ENCODE data around the gene TIMM10B. TPM values are rescaled to one million over a fixed set of nuclear protein-coding genes. Genes with fewer than 3 reads are reported as not detected.

Gene TIMM10B
- total and polyA plus RNA-seq, 3 donors from 2014 or later, result 37.0 to 55.1 (median 49.1) TPM

DNA sequence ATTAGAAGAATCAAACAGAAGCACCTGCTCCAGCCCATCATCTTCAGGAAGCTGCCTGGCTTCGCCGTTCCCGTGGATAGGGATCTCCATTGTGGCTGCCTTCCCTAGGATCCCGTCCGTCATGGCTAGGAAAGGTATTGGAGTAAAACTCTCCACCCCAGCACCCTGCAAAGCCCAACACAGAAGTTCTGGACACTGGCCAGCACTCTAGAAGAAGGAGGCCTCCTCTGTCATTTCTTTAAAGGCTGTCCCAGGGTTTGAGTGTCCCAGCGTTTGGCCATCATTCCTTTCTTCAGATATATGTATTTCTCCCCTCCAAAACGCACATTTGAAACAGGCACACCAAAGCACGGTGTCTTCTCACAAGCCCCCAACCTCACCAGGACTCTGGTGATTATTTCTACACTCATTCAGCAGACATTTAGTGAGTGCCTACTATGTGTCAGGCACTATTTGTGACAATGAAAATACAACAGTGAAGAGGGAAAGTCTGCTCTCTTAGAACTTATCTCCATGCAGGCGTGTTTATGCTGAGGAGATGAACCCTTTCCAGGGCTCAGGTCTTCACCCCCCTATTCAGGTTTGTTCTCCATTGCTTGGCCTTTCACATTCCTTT lies 894 bp upstream of the TIMM10B start:
- intact Hi-C loops (cut with DNase I; ENCODE audit: low total_unique reads), result no loop called here
- Histone ChIP-seq H3K4me1 (peaks cover 18% of the 10 kb centered on the region), H3K9me3 (no peaks in the 10 kb centered on the region), H3K4me3 (peak overlapping the region; percentile 74 to 90), H3K27me3 (no peaks in the 10 kb centered on the region), H3K27ac (peak overlapping the region; percentile 87 to 88), H3K36me3 (ENCODE audit: low read depth, missing control alignments) (no peaks in the 10 kb centered on the region)
- DNase-seq, result no peak
- TF ChIP-seq POLR2A (IDR thresholded peaks at IDR 0.05) (no peak), CTCF (IDR thresholded peaks at IDR 0.05) (no peak)
- 40 to 47% methylated on average over 9 of the region's 9 CpGs for WGBS, 2 donors

GRCh38 chr11:6481924-6482275 lies 599 bp downstream of the TIMM10B start:
- 6 to 7% methylated on average over 6 to 12 of the region's 13 CpGs for WGBS, 2 donors
- Histone ChIP-seq H3K36me3 (ENCODE audit: low read depth, missing control alignments) (no peaks in the 10 kb centered on the region), H3K4me1 (peaks cover 18% of the 10 kb centered on the region), H3K27me3 (no peaks in the 10 kb centered on the region), H3K4me3 (peak overlapping the region; percentile 74 to 90), H3K9me3 (no peaks in the 10 kb centered on the region), H3K27ac (peak overlapping the region; percentile 87 to 88)
- no peak for TF ChIP-seq POLR2A (IDR thresholded peaks at IDR 0.05)
- TF ChIP-seq CTCF (IDR thresholded peaks at IDR 0.05), result no peak
- intact Hi-C loops (cut with DNase I; ENCODE audit: low total_unique reads), result no loop called here
- DNase-seq, result no peak

- Histone ChIP-seq H3K9me3 (no peaks in the 10 kb centered on the region), H3K36me3 (ENCODE audit: low read depth, missing control alignments) (no peaks in the 10 kb centered on the region), H3K27ac (peak overlapping the region in 1 of 2 donors; percentile 87), H3K27me3 (no peaks in the 10 kb centered on the region), H3K4me1 (peaks cover 18% of the 10 kb centered on the region), H3K4me3 (peak overlapping the region; percentile 74 to 90)
- TF ChIP-seq POLR2A (IDR thresholded peaks at IDR 0.05) (no peak), CTCF (IDR thresholded peaks at IDR 0.05) (no peak)
- intact Hi-C loops (cut with DNase I; ENCODE audit: low total_unique reads), result no loop called here
- no peak for DNase-seq
- 57 to 67% methylated on average over 4 of the region's 4 CpGs for WGBS, 2 donors
These were observed 1.1 kb downstream of the TIMM10B start for GRCh38 chr11:6482441-6482840.

- Histone ChIP-seq H3K36me3 (ENCODE audit: low read depth, missing control alignments) (no peaks in the 10 kb centered on the region), H3K4me3 (no peak overlapping the region), H3K27ac (no peak overlapping the region), H3K4me1 (peaks cover 18% of the 10 kb centered on the region), H3K9me3 (no peaks in the 10 kb centered on the region), H3K27me3 (no peaks in the 10 kb centered on the region)
- TF ChIP-seq CTCF (IDR thresholded peaks at IDR 0.05) (no peak), POLR2A (IDR thresholded peaks at IDR 0.05) (no peak)
- DNase-seq, result no peak
- WGBS, 2 donors, result 69 to 75% methylated on average over 6 of the region's 6 CpGs
- intact Hi-C loops (cut with DNase I; ENCODE audit: low total_unique reads), result no loop called here
These were observed 1.7 kb downstream of the TIMM10B start for GRCh38 chr11:6483015-6483414.

DNA sequence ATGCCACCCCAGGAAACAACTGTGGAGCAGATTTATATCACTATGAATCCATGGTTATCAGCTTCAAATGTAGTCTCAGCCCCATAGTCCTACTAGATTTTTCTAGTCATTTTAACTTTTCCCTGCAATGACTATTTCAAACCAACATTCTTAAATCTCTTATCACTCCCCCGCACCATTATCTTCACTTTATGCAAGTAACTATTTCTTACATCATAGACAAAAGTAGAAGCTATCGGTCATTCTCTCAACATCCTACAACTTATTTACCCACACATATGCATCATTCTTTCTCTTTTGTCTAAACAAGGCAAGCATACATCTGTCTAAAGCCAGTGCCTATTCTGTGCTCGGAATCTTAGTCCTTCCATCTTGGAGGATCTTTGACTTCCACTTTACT lies 4.4 kb downstream of the TIMM10B start:
- 57 to 58% methylated on average over 3 of the region's 3 CpGs for WGBS, 2 donors
- no peak for DNase-seq
- Histone ChIP-seq H3K27me3 (no peaks in the 10 kb centered on the region), H3K27ac (no peak overlapping the region), H3K9me3 (no peaks in the 10 kb centered on the region), H3K4me3 (no peak overlapping the region), H3K4me1 (peaks cover 12% of the 10 kb centered on the region), H3K36me3 (ENCODE audit: low read depth, missing control alignments) (no peaks in the 10 kb centered on the region)
- no peak for TF ChIP-seq POLR2A (IDR thresholded peaks at IDR 0.05)
- TF ChIP-seq CTCF (IDR thresholded peaks at IDR 0.05), result no peak
- intact Hi-C loops (cut with DNase I; ENCODE audit: low total_unique reads), result no loop called here

All from testis (tissue), 3 donors.